Measurements from ENCODE around the gene CCT3. TPM values are rescaled to one million over a fixed set of nuclear protein-coding genes. Genes with fewer than 3 reads are reported as not detected.
A peak's percentile ranks its signal among the peaks of the same experiment; 100 is the strongest.

The CCT3 gene
- total and polyA plus RNA-seq, 4 donors = 74.5 to 144 (median 119) TPM

DNA sequence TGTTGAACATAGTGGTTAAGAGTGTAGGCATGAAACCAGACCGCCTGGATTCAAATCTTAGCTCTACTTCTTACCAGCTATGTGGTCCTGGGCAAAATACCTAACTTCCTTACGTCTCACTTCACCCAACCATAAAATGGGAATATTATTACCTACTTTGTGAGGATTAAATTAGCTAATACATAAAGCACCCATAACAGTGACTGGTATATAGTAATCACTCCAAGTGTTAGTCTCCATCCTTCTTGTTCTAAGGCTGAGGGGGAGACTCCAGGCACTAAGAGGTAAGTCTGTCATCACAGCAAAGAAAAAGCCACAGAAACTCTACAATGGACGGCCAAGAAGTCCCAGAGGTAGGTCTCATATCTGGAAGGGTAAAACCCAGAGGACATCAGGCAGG, 58.3 kb downstream of the CCT3 start:
- Histone ChIP-seq H3K4me3 (ENCODE audit: low read depth in 1 of 3, low read length in 3 of 3) (no peak overlapping the region), H3K9ac (ENCODE audit: low read depth in 1 of 2, low read length in 2 of 2) (no peak overlapping the region), H3K4me1 (ENCODE audit: control insufficient read depth in 4 of 4, insufficient read depth in 4 of 4, low read length in 3 of 4) (peaks cover 11 to 76% (median 56%) of the 10 kb centered on the region in 4 donors), H3K9me3 (ENCODE audit: control insufficient read depth in 4 of 4, low read length in 3 of 4) (no peaks in the 10 kb centered on the region), H3K36me3 (ENCODE audit: control insufficient read depth in 4 of 4, insufficient read depth in 3 of 4, low read depth in 1 of 4, low read length in 3 of 4) (peaks cover 4 to 21% (median 15%) of the 10 kb centered on the region in 4 donors), H3K27ac (ENCODE audit: low read depth in 1 of 2, low read length in 2 of 2) (no peak overlapping the region), H3K27me3 (ENCODE audit: control insufficient read depth in 4 of 4, insufficient read depth in 4 of 4, low read length in 3 of 4) (no peaks in the 10 kb centered on the region)
- 95% methylated on average over 3 of the region's 3 CpGs for WGBS
- TF ChIP-seq RXRA (IDR thresholded peaks at IDR 0.05) (no peak), FOXA1 (IDR thresholded peaks at IDR 0.05) (no peak), TAF1 (conservative IDR thresholded peaks at IDR 0.05) (no peak), SP1 (IDR thresholded peaks at IDR 0.05) (no peak)
- TF ChIP-seq, protein P1, sequence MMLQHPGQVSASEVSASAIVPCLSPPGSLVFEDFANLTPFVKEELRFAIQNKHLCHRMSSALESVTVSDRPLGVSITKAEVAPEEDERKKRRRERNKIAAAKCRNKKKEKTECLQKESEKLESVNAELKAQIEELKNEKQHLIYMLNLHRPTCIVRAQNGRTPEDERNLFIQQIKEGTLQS (IDR thresholded peaks at IDR 0.05) = no peak
- TF ChIP-seq, protein P2, sequence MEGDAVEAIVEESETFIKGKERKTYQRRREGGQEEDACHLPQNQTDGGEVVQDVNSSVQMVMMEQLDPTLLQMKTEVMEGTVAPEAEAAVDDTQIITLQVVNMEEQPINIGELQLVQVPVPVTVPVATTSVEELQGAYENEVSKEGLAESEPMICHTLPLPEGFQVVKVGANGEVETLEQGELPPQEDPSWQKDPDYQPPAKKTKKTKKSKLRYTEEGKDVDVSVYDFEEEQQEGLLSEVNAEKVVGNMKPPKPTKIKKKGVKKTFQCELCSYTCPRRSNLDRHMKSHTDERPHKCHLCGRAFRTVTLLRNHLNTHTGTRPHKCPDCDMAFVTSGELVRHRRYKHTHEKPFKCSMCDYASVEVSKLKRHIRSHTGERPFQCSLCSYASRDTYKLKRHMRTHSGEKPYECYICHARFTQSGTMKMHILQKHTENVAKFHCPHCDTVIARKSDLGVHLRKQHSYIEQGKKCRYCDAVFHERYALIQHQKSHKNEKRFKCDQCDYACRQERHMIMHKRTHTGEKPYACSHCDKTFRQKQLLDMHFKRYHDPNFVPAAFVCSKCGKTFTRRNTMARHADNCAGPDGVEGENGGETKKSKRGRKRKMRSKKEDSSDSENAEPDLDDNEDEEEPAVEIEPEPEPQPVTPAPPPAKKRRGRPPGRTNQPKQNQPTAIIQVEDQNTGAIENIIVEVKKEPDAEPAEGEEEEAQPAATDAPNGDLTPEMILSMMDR (IDR thresholded peaks at IDR 0.05; ENCODE audit: low read depth, low read length, missing input control) = no peak
- TF ChIP-seq, protein P3, sequence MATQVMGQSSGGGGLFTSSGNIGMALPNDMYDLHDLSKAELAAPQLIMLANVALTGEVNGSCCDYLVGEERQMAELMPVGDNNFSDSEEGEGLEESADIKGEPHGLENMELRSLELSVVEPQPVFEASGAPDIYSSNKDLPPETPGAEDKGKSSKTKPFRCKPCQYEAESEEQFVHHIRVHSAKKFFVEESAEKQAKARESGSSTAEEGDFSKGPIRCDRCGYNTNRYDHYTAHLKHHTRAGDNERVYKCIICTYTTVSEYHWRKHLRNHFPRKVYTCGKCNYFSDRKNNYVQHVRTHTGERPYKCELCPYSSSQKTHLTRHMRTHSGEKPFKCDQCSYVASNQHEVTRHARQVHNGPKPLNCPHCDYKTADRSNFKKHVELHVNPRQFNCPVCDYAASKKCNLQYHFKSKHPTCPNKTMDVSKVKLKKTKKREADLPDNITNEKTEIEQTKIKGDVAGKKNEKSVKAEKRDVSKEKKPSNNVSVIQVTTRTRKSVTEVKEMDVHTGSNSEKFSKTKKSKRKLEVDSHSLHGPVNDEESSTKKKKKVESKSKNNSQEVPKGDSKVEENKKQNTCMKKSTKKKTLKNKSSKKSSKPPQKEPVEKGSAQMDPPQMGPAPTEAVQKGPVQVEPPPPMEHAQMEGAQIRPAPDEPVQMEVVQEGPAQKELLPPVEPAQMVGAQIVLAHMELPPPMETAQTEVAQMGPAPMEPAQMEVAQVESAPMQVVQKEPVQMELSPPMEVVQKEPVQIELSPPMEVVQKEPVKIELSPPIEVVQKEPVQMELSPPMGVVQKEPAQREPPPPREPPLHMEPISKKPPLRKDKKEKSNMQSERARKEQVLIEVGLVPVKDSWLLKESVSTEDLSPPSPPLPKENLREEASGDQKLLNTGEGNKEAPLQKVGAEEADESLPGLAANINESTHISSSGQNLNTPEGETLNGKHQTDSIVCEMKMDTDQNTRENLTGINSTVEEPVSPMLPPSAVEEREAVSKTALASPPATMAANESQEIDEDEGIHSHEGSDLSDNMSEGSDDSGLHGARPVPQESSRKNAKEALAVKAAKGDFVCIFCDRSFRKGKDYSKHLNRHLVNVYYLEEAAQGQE (IDR thresholded peaks at IDR 0.05) = no peak
- no peak for DNase-seq (ENCODE audit: low spot score)

GRCh38 chr1:156276966-156277381, 61.1 kb downstream of the CCT3 start:
- 31% methylated on average over 6 of the region's 6 CpGs for WGBS
- Histone ChIP-seq H3K27ac (ENCODE audit: low read depth in 1 of 2, low read length in 2 of 2) (peak overlapping the region; percentile 53 to 91), H3K9ac (ENCODE audit: low read depth in 1 of 2, low read length in 2 of 2) (no peak overlapping the region), H3K36me3 (ENCODE audit: control insufficient read depth in 4 of 4, insufficient read depth in 3 of 4, low read depth in 1 of 4, low read length in 3 of 4) (peaks cover 11 to 50% (median 39%) of the 10 kb centered on the region in 4 donors), H3K4me1 (ENCODE audit: control insufficient read depth in 4 of 4, insufficient read depth in 4 of 4, low read length in 3 of 4) (peaks cover 11 to 61% (median 49%) of the 10 kb centered on the region in 4 donors), H3K4me3 (ENCODE audit: low read depth in 1 of 3, low read length in 3 of 3) (no peak overlapping the region), H3K27me3 (ENCODE audit: control insufficient read depth in 4 of 4, insufficient read depth in 4 of 4, low read length in 3 of 4) (no peaks in the 10 kb centered on the region), H3K9me3 (ENCODE audit: control insufficient read depth in 4 of 4, low read length in 3 of 4) (no peaks in the 10 kb centered on the region)
- DNase-seq (ENCODE audit: low spot score) = no peak
- TF ChIP-seq FOXA2 (IDR thresholded peaks at IDR 0.05) (no peak), JUND (IDR thresholded peaks at IDR 0.05) (peak in 1 of 2 donors; percentile 23), YY1 (IDR thresholded peaks at IDR 0.05) (no peak), HNF4A (conservative IDR thresholded peaks at IDR 0.05) (peak in 1 of 2 donors; percentile 66), EGR1 (IDR thresholded peaks at IDR 0.05; ENCODE audit: low read depth in 2 of 2) (no peak), NR2F2 (IDR thresholded peaks at IDR 0.05) (no peak), RAD21 (IDR thresholded peaks at IDR 0.05) (no peak), GABPA (IDR thresholded peaks at IDR 0.05 in 1 of 2, conservative IDR thresholded peaks at IDR 0.05 in 1 of 2) (no peak), TAF1 (conservative IDR thresholded peaks at IDR 0.05) (no peak), HNF4G (IDR thresholded peaks at IDR 0.05) (no peak), ZBTB33 (IDR thresholded peaks at IDR 0.05) (no peak), MAX (IDR thresholded peaks at IDR 0.05) (no peak), FOXA1 (IDR thresholded peaks at IDR 0.05) (no peak), SP1 (IDR thresholded peaks at IDR 0.05) (peak; percentile 1)
- TF ChIP-seq, protein P1 (IDR thresholded peaks at IDR 0.05) = no peak
- TF ChIP-seq, protein P2 (IDR thresholded peaks at IDR 0.05; ENCODE audit: low read depth, low read length, missing input control) = no peak
- TF ChIP-seq, protein P3 (IDR thresholded peaks at IDR 0.05) = no peak

Data from liver (tissue), 9 donors.